DOHH2 (cell line): ENCODE measurements around the gene EHD3.
"Not testable (repeated sequence)": the region's sequence is repeated elsewhere in the genome, so short reads cannot be mapped to it uniquely, and the experiment has no call there.

ENCODE experiments used
- H3F3A ChIP-seq: fragments of 200-600 bp; sonication (generic), shearing (Covaris generic); 2 replicates; pipeline ENCODE4 v1.6.0; 2016; ENCODE audit warnings: antibody characterized with exemption, mild to moderate bottlenecking; ENCODE audit not compliant: control insufficient read depth, insufficient read depth
- H3K27ac ChIP-seq: fragments of 200-600 bp; sonication (generic); 2 replicates; pipeline ENCODE4 v1.5.1; 2014; ENCODE audit warnings: low read depth, mild to moderate bottlenecking, low read length, moderate library complexity
- H3K27me3 ChIP-seq: fragments of 200-600 bp; sonication (generic); 2 replicates; pipeline ENCODE4 v1.6.1; 2014; ENCODE audit warnings: mild to moderate bottlenecking, low read length, mixed read lengths; ENCODE audit not compliant: control insufficient read depth
- H3K36me3 ChIP-seq: fragments of 200-600 bp; sonication (generic); 2 replicates; pipeline ENCODE4 v1.6.1; 2014; ENCODE audit warnings: mild to moderate bottlenecking, low read length, moderate library complexity, mixed read lengths; ENCODE audit not compliant: control insufficient read depth
- H3K4me1 ChIP-seq: fragments of 200-600 bp; sonication (generic); 2 replicates; pipeline ENCODE4 v1.6.1; 2014; ENCODE audit warnings: mild to moderate bottlenecking, low read length, mixed read lengths; ENCODE audit not compliant: control insufficient read depth
- H3K4me2 ChIP-seq: fragments of 200-600 bp; sonication (generic); 2 replicates; pipeline ENCODE4 v1.6.0; 2014; ENCODE audit warnings: mild to moderate bottlenecking, low read length, moderate library complexity
- H3K4me3 ChIP-seq: fragments of 200-600 bp; sonication (generic); 2 replicates; pipeline ENCODE4 v1.5.1; 2014; ENCODE audit warnings: mild to moderate bottlenecking, low read length, mixed read lengths
- H3K79me2 ChIP-seq: fragments of 200-600 bp; sonication (generic); 2 replicates; pipeline ENCODE4 v1.6.1; 2014; ENCODE audit warnings: mild to moderate bottlenecking, low read length, mixed read lengths; ENCODE audit not compliant: control insufficient read depth
- H3K9me2 ChIP-seq: fragments of 200-600 bp; sonication (generic); replicated peaks from 2 replicates; pipeline ENCODE4 v1.6.1; 2014; ENCODE audit warnings: mild to moderate bottlenecking, low read length, mixed read lengths; ENCODE audit not compliant: control insufficient read depth
- H3K9me3 ChIP-seq: fragments of 200-600 bp; sonication (generic); 2 replicates; pipeline ENCODE4 v1.6.1; 2014; ENCODE audit warnings: antibody characterized with exemption, low read length, mixed read lengths; ENCODE audit not compliant: control insufficient read depth, insufficient read depth
- H4K20me1 ChIP-seq: fragments of 200-600 bp; sonication (generic); 2 replicates; pipeline ENCODE4 v1.6.0; 2014; ENCODE audit warnings: low read depth, mild to moderate bottlenecking, antibody characterized with exemption, low read length, moderate library complexity; ENCODE audit not compliant: control insufficient read depth, insufficient read depth
- CTCF ChIP-seq: fragments of 200-600 bp; sonication (generic); IDR thresholded peaks from one replicate; pipeline ENCODE4 v1.5.1; 2014; ENCODE audit warnings: antibody characterized with exemption, mild to moderate bottlenecking, low read depth, low read length; ENCODE audit not compliant: poor library complexity, severe bottlenecking
- EZH2phosphoT487 ChIP-seq: fragments of 200-600 bp; sonication (generic); IDR thresholded peaks from 2 replicates; pipeline ENCODE4 v1.6.1; 2017; ENCODE audit warnings: borderline replicate concordance, mild to moderate bottlenecking, antibody characterized with exemption, low read length, moderate library complexity, mixed read lengths

Gene EHD3

GRCh38 chr2:31282634-31283033, 48.7 kb downstream of the EHD3 start:
- H3K27ac ChIP-seq: no peak overlapping the region
- no peaks in the 10 kb centered on the region for H3K4me1 ChIP-seq
- TF ChIP-seq CTCF: no peak
- no peak for TF ChIP-seq EZH2phosphoT487
- no peaks in the 10 kb centered on the region for H4K20me1 ChIP-seq
- H3K9me2 ChIP-seq: no peaks in the 10 kb centered on the region
- H3K27me3 ChIP-seq: no peaks in the 10 kb centered on the region
- H3K79me2 ChIP-seq: no peaks in the 10 kb centered on the region
- H3K4me2 ChIP-seq: no peak overlapping the region
- H3K4me3 ChIP-seq: no peak overlapping the region
- H3K9me3 ChIP-seq: no peaks in the 10 kb centered on the region
- no peaks in the 10 kb centered on the region for H3F3A ChIP-seq
- H3K36me3 ChIP-seq: no peaks in the 10 kb centered on the region

GRCh38 chr2:31283193-31283919, 49.4 kb downstream of the EHD3 start:
- H3K4me2 ChIP-seq, H3K4me3 ChIP-seq, H3K27ac ChIP-seq: not testable (repeated sequence)

GRCh38 chr2:31284107-31284506, 50.2 kb downstream of the EHD3 start:
- Histone ChIP-seq H3K27ac (no peak overlapping the region), H3F3A (no peaks in the 10 kb centered on the region), H3K79me2 (no peaks in the 10 kb centered on the region), H4K20me1 (no peaks in the 10 kb centered on the region), H3K27me3 (no peaks in the 10 kb centered on the region), H3K9me3 (no peaks in the 10 kb centered on the region), H3K4me1 (no peaks in the 10 kb centered on the region), H3K4me2 (no peak overlapping the region), H3K9me2 (no peaks in the 10 kb centered on the region), H3K36me3 (no peaks in the 10 kb centered on the region), H3K4me3 (no peak overlapping the region)
- TF ChIP-seq CTCF (no peak), EZH2phosphoT487 (no peak)

More at GRCh38 chr2:31283193-31283919, 49.4 kb downstream of the EHD3 start:
- not testable (repeated sequence) for H3K27me3 ChIP-seq, H3K36me3 ChIP-seq, H3K9me3 ChIP-seq, H3K79me2 ChIP-seq, H4K20me1 ChIP-seq, H3F3A ChIP-seq, H3K9me2 ChIP-seq, H3K4me1 ChIP-seq

- no peaks in the 10 kb centered on the region for H3K4me1 ChIP-seq
- no peaks in the 10 kb centered on the region for H3F3A ChIP-seq
- no peak overlapping the region for H3K4me3 ChIP-seq
- H3K79me2 ChIP-seq: no peaks in the 10 kb centered on the region
- no peak overlapping the region for H3K27ac ChIP-seq
- TF ChIP-seq EZH2phosphoT487 (no peak), CTCF (no peak)
- H3K9me3 ChIP-seq: no peaks in the 10 kb centered on the region
- H3K36me3 ChIP-seq: no peaks in the 10 kb centered on the region
- H3K4me2 ChIP-seq: no peak overlapping the region
- H3K27me3 ChIP-seq: no peaks in the 10 kb centered on the region
- no peaks in the 10 kb centered on the region for H3K9me2 ChIP-seq
- no peaks in the 10 kb centered on the region for H4K20me1 ChIP-seq
Measured at GRCh38 chr2:31286230-31286629, 52.3 kb downstream of the EHD3 start.
